Endothelial cell of umbilical vein (primary cell): ENCODE measurements around the gene CSTA.

Experiments
- EZH2 ChIP-seq: IDR thresholded peaks from 2 replicates; pipeline ENCODE4 v1.6.1; 2012; ENCODE audit warnings: borderline replicate concordance, low read depth, mild to moderate bottlenecking, moderate library complexity, low read length, inconsistent platforms; ENCODE audit not compliant: severe bottlenecking
- FOS ChIP-seq: IDR thresholded peaks from 2 replicates; pipeline ENCODE4 v1.6.1; 2011; ENCODE audit warnings: mild to moderate bottlenecking, low read length, moderate library complexity, borderline replicate concordance; ENCODE audit not compliant: insufficient read depth
- GATA2 ChIP-seq: IDR thresholded peaks from 2 replicates; pipeline ENCODE4 v1.7.0; 2011; ENCODE audit warnings: low read depth, mild to moderate bottlenecking, moderate library complexity, mixed read lengths, low read length; ENCODE audit not compliant: insufficient read length, insufficient read depth
- JUN ChIP-seq: IDR thresholded peaks from 2 replicates; pipeline ENCODE4 v1.6.1; 2011; ENCODE audit warnings: borderline replicate concordance, low read depth; ENCODE audit not compliant: insufficient read length, insufficient read depth
- MYC ChIP-seq: IDR thresholded peaks from one replicate; pipeline ENCODE4 v1.6.1; 2011; ENCODE audit warnings: mild to moderate bottlenecking, low read depth, low read length
- POLR2A ChIP-seq: IDR thresholded peaks from 2 replicates; pipeline ENCODE4 v1.6.1; 2012; ENCODE audit warnings: low read depth, mild to moderate bottlenecking, control low read depth, low read length
- POLR2AphosphoS5 ChIP-seq: IDR thresholded peaks from 2 replicates; pipeline ENCODE4 v1.6.1; 2012; ENCODE audit warnings: low read depth, mild to moderate bottlenecking, control low read depth, low read length, moderate library complexity; ENCODE audit not compliant: insufficient read depth
- TF ChIP-seq, protein P1 (sequence below), 2 donors: IDR thresholded peaks; 1 replicate in 1 of 2; 2 replicates in 1 of 2; pipeline ENCODE4 v1.5.1; 2011; ENCODE audit warnings: low read length in 2 of 2, mild to moderate bottlenecking in 2 of 2, moderate library complexity in 2 of 2, control low read depth in 1 of 2, inconsistent platforms in 1 of 2, low read depth in 1 of 2; ENCODE audit not compliant: insufficient read depth in 1 of 2; ENCODE audit errors: extremely low read depth in 1 of 2
- TF ChIP-seq, protein P2 (sequence below): IDR thresholded peaks from 2 replicates; pipeline ENCODE4 v1.6.1; 2011; ENCODE audit not compliant: insufficient read depth, insufficient read length

GRCh38 chr3:122298239-122298638 is 26.8 kb upstream of the CSTA start:
- TF ChIP-seq, protein P1, sequence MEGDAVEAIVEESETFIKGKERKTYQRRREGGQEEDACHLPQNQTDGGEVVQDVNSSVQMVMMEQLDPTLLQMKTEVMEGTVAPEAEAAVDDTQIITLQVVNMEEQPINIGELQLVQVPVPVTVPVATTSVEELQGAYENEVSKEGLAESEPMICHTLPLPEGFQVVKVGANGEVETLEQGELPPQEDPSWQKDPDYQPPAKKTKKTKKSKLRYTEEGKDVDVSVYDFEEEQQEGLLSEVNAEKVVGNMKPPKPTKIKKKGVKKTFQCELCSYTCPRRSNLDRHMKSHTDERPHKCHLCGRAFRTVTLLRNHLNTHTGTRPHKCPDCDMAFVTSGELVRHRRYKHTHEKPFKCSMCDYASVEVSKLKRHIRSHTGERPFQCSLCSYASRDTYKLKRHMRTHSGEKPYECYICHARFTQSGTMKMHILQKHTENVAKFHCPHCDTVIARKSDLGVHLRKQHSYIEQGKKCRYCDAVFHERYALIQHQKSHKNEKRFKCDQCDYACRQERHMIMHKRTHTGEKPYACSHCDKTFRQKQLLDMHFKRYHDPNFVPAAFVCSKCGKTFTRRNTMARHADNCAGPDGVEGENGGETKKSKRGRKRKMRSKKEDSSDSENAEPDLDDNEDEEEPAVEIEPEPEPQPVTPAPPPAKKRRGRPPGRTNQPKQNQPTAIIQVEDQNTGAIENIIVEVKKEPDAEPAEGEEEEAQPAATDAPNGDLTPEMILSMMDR (IDR thresholded peaks at IDR 0.05; ENCODE audit: extremely low read depth in 1 of 2, insufficient read depth in 1 of 2, low read depth in 1 of 2, low read length in 2 of 2): no peak
- TF ChIP-seq POLR2A (no peak), POLR2AphosphoS5 (no peak), GATA2 (no peak), FOS (no peak), EZH2 (no peak), MYC (no peak), JUN (no peak)
- TF ChIP-seq, protein P2, sequence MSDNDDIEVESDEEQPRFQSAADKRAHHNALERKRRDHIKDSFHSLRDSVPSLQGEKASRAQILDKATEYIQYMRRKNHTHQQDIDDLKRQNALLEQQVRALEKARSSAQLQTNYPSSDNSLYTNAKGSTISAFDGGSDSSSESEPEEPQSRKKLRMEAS: no peak
